Kidney epithelial cell (primary cell): ENCODE data around the gene RNH1. TPM values are rescaled to one million over a fixed set of nuclear protein-coding genes. Genes with fewer than 3 reads are reported as not detected.

Source experiments
- DNase-seq: peaks from one replicate; pipeline ENCODE4 v3.0.0-alpha.2; 2010; ENCODE audit warnings: low read depth
- H3K27me3 ChIP-seq: 2 replicates; pipeline ENCODE4 v1.6.0; 2011; ENCODE audit warnings: low read length; ENCODE audit not compliant: control insufficient read depth, insufficient read depth
- H3K36me3 ChIP-seq: 2 replicates; pipeline ENCODE4 v1.5.1; 2011; ENCODE audit warnings: low read length; ENCODE audit not compliant: control insufficient read depth, insufficient read depth
- H3K4me3 ChIP-seq: 2 replicates; pipeline ENCODE4 v1.5.1; 2011; ENCODE audit warnings: low read depth, mild to moderate bottlenecking, control low read depth, low read length
- total RNA-seq: library from RNA; depleted of rRNA; stranded (reverse); fragments of >200 nt; gene quantifications from 2 replicates; pipeline ENCODE4 v1.2.3, GENCODE V29; 2015
- TF ChIP-seq, protein P1 (sequence below): IDR thresholded peaks from 2 replicates; pipeline ENCODE4 v1.5.1; 2011; ENCODE audit warnings: mild to moderate bottlenecking, moderate library complexity, low read length, control low read depth, inconsistent platforms; ENCODE audit not compliant: insufficient read depth, poor library complexity, severe bottlenecking

Gene RNH1
- total RNA-seq, 1 donor from 2014 or later: 229 TPM

DNA sequence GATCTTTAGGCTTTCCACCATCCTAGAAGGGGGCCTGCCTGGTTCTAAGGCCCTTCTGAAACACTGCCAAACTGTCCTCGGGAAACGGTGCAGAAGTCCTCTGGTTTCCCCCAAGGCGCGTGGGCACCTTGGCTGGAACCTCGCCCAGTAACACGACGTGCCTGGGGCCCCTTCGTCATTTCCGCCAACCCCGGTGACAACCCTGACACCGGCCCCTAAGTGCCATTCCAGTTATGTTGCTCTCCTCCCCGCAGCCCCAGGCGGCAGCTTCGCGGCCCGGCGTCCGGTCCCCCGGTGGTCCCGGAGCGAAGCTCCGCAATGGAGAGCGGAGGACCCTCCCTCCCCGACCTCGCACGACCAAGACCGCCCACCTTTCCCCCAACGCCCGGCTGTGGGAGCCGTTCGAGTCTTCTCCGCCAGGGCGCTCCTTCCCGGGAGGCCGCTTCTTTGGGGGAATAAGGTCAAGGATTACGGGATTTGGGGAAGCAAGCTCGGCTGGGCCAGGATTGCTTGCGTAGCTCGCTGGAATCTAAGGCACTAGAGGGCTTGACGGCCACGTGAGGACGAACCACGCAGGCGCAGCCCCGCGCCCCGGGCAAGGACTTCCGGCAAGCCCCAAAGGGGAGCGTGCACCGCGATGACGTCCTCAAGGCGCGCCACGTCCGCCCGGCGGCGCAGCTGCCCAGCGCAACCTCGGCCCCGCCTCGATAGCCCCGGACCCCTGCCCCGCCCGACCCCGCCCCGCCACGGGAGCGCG lies 626 bp downstream of the RNH1 start:
- Histone ChIP-seq H3K27me3 (no peaks in the 10 kb centered on the region), H3K4me3 (peak overlapping the region; percentile 82), H3K36me3 (no peaks in the 10 kb centered on the region)
- DNase-seq: peak; percentile 86
- TF ChIP-seq, protein P1, sequence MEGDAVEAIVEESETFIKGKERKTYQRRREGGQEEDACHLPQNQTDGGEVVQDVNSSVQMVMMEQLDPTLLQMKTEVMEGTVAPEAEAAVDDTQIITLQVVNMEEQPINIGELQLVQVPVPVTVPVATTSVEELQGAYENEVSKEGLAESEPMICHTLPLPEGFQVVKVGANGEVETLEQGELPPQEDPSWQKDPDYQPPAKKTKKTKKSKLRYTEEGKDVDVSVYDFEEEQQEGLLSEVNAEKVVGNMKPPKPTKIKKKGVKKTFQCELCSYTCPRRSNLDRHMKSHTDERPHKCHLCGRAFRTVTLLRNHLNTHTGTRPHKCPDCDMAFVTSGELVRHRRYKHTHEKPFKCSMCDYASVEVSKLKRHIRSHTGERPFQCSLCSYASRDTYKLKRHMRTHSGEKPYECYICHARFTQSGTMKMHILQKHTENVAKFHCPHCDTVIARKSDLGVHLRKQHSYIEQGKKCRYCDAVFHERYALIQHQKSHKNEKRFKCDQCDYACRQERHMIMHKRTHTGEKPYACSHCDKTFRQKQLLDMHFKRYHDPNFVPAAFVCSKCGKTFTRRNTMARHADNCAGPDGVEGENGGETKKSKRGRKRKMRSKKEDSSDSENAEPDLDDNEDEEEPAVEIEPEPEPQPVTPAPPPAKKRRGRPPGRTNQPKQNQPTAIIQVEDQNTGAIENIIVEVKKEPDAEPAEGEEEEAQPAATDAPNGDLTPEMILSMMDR: no peak

DNA sequence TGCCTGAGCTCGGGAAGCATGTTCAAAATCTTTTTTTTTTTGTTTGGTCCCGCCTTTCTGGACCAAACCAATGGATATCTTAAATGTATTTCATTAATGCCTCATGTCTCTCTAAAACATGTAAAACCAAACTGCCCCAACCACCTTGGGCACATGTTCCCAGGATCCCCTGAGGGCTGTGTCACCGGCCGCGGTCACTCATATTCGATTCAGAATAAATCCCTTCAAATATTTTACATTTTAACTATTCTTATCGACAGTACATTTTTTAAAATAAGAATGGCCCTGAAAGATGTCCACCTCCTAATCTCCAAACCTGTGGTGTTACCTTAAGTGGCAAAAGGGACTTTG lies 2.1 kb downstream of the RNH1 start:
- no peaks in the 10 kb centered on the region for H3K27me3 ChIP-seq
- no peak for DNase-seq
- peaks cover 4% of the 10 kb centered on the region for H3K36me3 ChIP-seq
- H3K4me3 ChIP-seq: no peak overlapping the region
- TF ChIP-seq, protein P1: no peak

DNA sequence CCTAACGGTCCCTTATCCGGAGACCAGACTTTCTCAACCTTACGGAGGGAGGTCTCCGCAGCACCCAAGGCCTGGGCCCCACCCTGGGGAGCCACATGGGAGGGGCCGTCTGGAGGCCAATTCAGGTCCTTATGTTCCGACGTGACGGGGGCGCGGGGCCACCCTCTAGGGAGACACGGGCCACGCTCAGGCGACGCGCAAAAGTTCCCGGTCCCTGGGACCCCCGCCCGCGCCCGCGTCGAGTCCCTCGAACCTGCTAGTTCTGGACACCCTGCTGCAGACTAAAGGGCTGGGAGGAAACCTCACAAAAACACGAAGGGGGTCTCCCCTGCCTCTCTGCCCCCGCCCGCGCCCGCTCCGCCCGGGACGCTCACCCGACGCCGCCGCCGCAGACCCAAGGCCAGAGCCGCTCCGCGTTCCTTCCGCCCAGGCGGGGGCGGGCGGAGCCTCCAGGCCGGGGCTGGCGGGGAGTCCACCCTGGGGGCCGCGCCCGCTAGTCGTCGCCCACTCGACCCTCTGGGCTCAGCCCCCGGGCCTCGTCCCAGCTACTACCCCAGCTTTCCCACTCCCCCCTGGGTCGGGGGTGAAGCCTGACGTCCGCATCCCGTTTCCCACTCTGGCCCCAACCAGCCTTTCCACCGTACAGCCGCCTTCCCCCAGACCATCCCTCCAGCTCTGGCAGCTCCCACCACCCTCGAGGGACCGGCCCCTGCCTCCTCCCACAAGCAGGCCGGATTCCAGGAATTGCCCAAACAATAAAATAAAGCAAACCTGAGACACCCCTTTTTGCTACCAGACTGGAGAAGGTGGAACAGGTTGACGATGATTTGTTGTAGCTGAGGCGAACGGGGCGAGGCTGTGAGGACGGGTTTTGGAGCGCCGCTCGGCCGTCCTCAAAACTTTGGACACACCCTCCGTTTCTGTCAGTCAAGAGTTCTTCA lies 2.7 kb downstream of the RNH1 start:
- no peak for DNase-seq
- peak overlapping the region; percentile 41 for H3K4me3 ChIP-seq
- TF ChIP-seq, protein P1: no peak
- H3K27me3 ChIP-seq: no peaks in the 10 kb centered on the region
- peaks cover 4% of the 10 kb centered on the region for H3K36me3 ChIP-seq

DNA sequence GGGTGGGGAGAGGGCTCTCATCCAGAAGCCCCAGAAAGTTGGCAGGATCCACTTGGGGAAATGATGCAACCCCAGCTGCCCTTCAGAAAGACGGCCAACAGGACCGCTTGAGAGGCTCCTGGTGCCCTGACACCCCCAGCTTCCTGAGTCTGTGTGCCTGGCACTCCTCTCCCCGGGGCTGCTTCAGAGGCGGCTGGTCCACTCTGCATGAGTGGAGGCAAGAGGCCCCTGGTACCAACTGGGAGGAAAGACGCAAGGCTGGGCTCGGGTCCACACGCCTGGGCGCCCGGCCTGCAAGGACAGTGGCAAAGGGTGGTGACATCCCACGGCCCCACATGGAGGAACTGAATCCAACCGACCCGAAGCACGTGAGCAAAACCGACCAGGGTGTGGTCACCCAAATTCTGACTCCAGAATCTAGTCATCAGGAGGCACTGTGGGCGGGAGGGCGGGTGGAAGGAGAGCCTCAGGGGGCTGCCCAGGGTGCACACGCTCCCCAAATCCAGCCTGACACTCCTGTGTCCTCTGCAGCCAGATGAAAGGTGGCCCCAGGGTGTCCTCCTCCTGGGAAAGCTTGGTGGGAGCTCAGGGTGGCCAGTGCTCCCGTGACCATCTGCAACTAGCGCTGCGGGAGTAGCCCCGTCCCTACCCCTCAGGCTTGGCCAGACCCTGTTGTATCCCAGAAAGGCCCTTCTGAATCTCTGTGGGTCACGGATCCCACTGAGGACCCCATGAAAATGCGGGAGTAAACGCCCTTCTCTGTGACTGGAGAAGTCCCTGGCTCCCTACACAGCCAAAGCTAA lies 3.7 kb downstream of the RNH1 start:
- TF ChIP-seq, protein P1: no peak
- peaks cover 6% of the 10 kb centered on the region for H3K36me3 ChIP-seq
- no peaks in the 10 kb centered on the region for H3K27me3 ChIP-seq
- H3K4me3 ChIP-seq: no peak overlapping the region
- DNase-seq: no peak

DNA sequence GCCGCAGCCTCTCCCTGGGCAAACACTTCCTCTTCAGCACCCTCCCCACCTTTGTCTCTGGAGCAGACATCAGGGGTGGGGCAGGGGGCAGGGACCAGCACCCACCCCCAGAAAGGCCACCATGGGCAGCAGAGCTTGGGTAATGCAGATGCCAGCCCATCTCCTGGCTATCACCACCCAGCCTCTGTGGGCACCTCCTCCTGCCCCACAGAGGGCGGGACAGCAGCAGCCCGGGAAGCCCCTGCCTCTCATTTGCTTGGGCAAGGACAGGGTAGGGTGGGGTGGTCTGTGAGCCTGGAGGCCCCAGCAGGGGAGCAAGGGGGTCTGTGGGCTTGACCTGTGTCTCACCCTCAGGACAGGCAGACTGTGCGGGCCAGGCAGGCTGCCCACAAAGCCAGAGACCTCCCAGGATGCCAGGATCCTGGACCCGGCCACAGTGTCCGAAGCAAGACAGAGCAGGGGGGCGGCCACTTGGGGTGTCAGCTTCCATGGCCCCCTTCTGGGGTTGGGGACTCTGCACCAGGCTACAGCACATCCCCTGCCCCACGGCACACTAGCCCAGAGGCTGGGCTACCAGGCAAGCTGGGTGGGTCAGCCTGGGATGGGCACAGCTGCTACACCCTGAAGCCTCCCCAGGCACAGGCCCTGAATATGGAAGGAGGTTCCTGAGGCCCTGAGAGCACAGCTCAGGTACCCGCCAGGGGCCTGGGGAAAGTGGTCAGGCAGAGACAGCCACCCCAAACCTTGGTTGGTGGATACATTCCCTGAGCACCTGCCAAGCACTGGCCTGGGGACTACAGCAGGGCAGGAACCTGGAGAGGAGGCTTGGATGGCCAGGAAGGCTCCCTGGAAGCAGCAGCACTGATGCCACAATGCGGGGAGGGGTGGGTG lies 4.5 kb downstream of the RNH1 start:
- H3K36me3 ChIP-seq: peaks cover 12% of the 10 kb centered on the region
- no peaks in the 10 kb centered on the region for H3K27me3 ChIP-seq
- no peak for DNase-seq
- TF ChIP-seq, protein P1: no peak
- no peak overlapping the region for H3K4me3 ChIP-seq
